H9 (cell line): ENCODE data around the gene LDLRAD4. TPM values are rescaled to one million over a fixed set of nuclear protein-coding genes. Genes with fewer than 3 reads are reported as not detected.

Experiments used
- DNase-seq: peaks from one replicate; pipeline ENCODE4 v3.0.0-alpha.2; 2017
- H2AFZ ChIP-seq: one replicate; pipeline ENCODE4 v1.6.1; 2013; ENCODE audit warnings: mild to moderate bottlenecking, low read length, control low read depth, moderate library complexity
- H2AK5ac ChIP-seq: 2 replicates; pipeline ENCODE4 v1.6.1; 2013; ENCODE audit warnings: low read length, control low read depth, mixed read lengths; ENCODE audit not compliant: insufficient read length
- H2BK120ac ChIP-seq: one replicate; pipeline ENCODE4 v1.6.1; 2013; ENCODE audit warnings: low read depth, mild to moderate bottlenecking, low read length, control low read depth, inconsistent platforms; ENCODE audit not compliant: poor library complexity, severe bottlenecking
- H2BK12ac ChIP-seq: 2 replicates; pipeline ENCODE4 v1.6.1; 2013; ENCODE audit warnings: low read length, control low read depth, mixed read lengths, low read depth; ENCODE audit not compliant: insufficient read length
- H2BK15ac ChIP-seq: 2 replicates; pipeline ENCODE4 v1.6.1; 2013; ENCODE audit warnings: low read depth, low read length, control low read depth
- H2BK20ac ChIP-seq: one replicate; pipeline ENCODE4 v1.6.1; 2013; ENCODE audit warnings: low read depth, mild to moderate bottlenecking, low read length, control low read depth, inconsistent platforms; ENCODE audit not compliant: poor library complexity, severe bottlenecking
- H2BK5ac ChIP-seq: 2 replicates; pipeline ENCODE4 v1.6.1; 2013; ENCODE audit warnings: low read length, control low read depth, mixed read lengths; ENCODE audit not compliant: insufficient read length
- H3K14ac ChIP-seq: 2 replicates; pipeline ENCODE4 v1.6.1; 2013; ENCODE audit warnings: low read length, control low read depth; ENCODE audit not compliant: insufficient read depth
- H3K18ac ChIP-seq: 2 replicates; pipeline ENCODE4 v1.6.1; 2013; ENCODE audit warnings: low read depth, mild to moderate bottlenecking, mixed read lengths, low read length, control low read depth; ENCODE audit not compliant: insufficient read length
- H3K23ac ChIP-seq: 2 replicates; pipeline ENCODE4 v1.6.1; 2013; ENCODE audit warnings: low read length, control low read depth, mixed read lengths, low read depth; ENCODE audit not compliant: insufficient read length
- H3K23me2 ChIP-seq: 2 replicates; pipeline ENCODE4 v1.6.1; 2013; ENCODE audit warnings: low read depth, mild to moderate bottlenecking, mixed read lengths, low read length, control low read depth; ENCODE audit not compliant: insufficient read length, poor library complexity, severe bottlenecking
- H3K27ac ChIP-seq: 2 replicates; pipeline ENCODE4 v1.5.1; 2013; ENCODE audit warnings: low read length, control low read depth, mixed read lengths, low read depth; ENCODE audit not compliant: insufficient read length
- H3K27me3 ChIP-seq: 2 replicates; pipeline ENCODE4 v1.6.1; 2013; ENCODE audit warnings: low read length, control low read depth, inconsistent platforms; ENCODE audit not compliant: insufficient read depth
- H3K4ac ChIP-seq: 2 replicates; pipeline ENCODE4 v1.6.1; 2013; ENCODE audit warnings: low read depth, mild to moderate bottlenecking, control low read depth, inconsistent platforms, low read length, moderate library complexity
- H3K4me1 ChIP-seq: 2 replicates; pipeline ENCODE4 v1.6.1; 2013; ENCODE audit warnings: low read length, control low read depth, inconsistent platforms; ENCODE audit not compliant: insufficient read depth
- H3K4me2 ChIP-seq: 2 replicates; pipeline ENCODE4 v1.6.1; 2013; ENCODE audit warnings: low read length, control low read depth, mixed read lengths; ENCODE audit not compliant: insufficient read length, insufficient read depth
- H3K56ac ChIP-seq: 2 replicates; pipeline ENCODE4 v1.6.1; 2013; ENCODE audit warnings: low read depth, mild to moderate bottlenecking, mixed read lengths, low read length, control low read depth; ENCODE audit not compliant: insufficient read length
- H3K79me1 ChIP-seq: 2 replicates; pipeline ENCODE4 v1.6.1; 2013; ENCODE audit warnings: low read depth, mild to moderate bottlenecking, moderate library complexity, low read length, control low read depth, inconsistent platforms; ENCODE audit not compliant: insufficient read depth, poor library complexity, severe bottlenecking
- H3K79me2 ChIP-seq: 2 replicates; pipeline ENCODE4 v1.6.1; 2013; ENCODE audit warnings: low read length, control low read depth, inconsistent platforms; ENCODE audit not compliant: insufficient read depth
- H3K9ac ChIP-seq: 2 replicates; pipeline ENCODE4 v1.6.1; 2013; ENCODE audit warnings: low read length, control low read depth, mixed read lengths; ENCODE audit not compliant: insufficient read length; ENCODE audit errors: extremely low read depth
- H3K9me3 ChIP-seq: one replicate; pipeline ENCODE4 v1.6.1; 2013; ENCODE audit warnings: low read depth, low read length, inconsistent platforms; ENCODE audit not compliant: control insufficient read depth
- H3T11ph ChIP-seq: one replicate; pipeline ENCODE4 v1.6.1; 2013; ENCODE audit warnings: mild to moderate bottlenecking, low read length, control low read depth, inconsistent platforms
- H4K20me1 ChIP-seq: one replicate; pipeline ENCODE4 v1.6.1; 2013; ENCODE audit not compliant: control insufficient read depth, insufficient read length, insufficient read depth
- H4K5ac ChIP-seq: 2 replicates; pipeline ENCODE4 v1.6.1; 2013; ENCODE audit warnings: low read depth, mild to moderate bottlenecking, mixed read lengths, low read length, control low read depth; ENCODE audit not compliant: insufficient read length
- H4K8ac ChIP-seq: replicated peaks from 2 replicates; pipeline ENCODE4 v1.6.1; 2013; ENCODE audit warnings: low read length, control low read depth, mixed read lengths, low read depth; ENCODE audit not compliant: insufficient read length
- H4K91ac ChIP-seq: 2 replicates; pipeline ENCODE4 v1.6.1; 2013; ENCODE audit warnings: low read depth, mild to moderate bottlenecking, moderate library complexity, mixed read lengths, low read length, control low read depth; ENCODE audit not compliant: insufficient read length
- H3K27ac Mint-ChIP-seq, 3 experiments: 2 replicates in 2 of 3; 3 replicates in 1 of 3; pipeline ENCODE4 v1.8.0; 2020 to 2021; ENCODE audit warnings: mixed read lengths in 3 of 3, mild to moderate bottlenecking in 1 of 3, moderate library complexity in 1 of 3
- H3K27me3 Mint-ChIP-seq: 2 replicates; pipeline ENCODE4 v1.8.0; 2021; ENCODE audit warnings: low read depth, mild to moderate bottlenecking, moderate library complexity, mixed read lengths
- H3K36me3 Mint-ChIP-seq, 3 experiments: 2 replicates in 2 of 3; 3 replicates in 1 of 3; pipeline ENCODE4 v1.8.0; 2020 to 2021; ENCODE audit warnings: low read depth in 3 of 3, mixed read lengths in 3 of 3; ENCODE audit not compliant: insufficient read depth in 1 of 3
- H3K4me1 Mint-ChIP-seq, 2 experiments: 2 replicates each; pipeline ENCODE4 v1.8.0; 2020; ENCODE audit warnings: mixed read lengths in 2 of 2
- H3K4me3 Mint-ChIP-seq, 2 experiments: 2 replicates in 1 of 2; 3 replicates in 1 of 2; pipeline ENCODE4 v1.8.0; 2020 to 2021; ENCODE audit warnings: mild to moderate bottlenecking in 2 of 2, mixed read lengths in 2 of 2, moderate library complexity in 1 of 2
- H3K9me3 Mint-ChIP-seq, 2 experiments: 2 replicates in 1 of 2; 3 replicates in 1 of 2; pipeline ENCODE4 v1.8.0; 2020; ENCODE audit warnings: mild to moderate bottlenecking in 2 of 2, mixed read lengths in 2 of 2, moderate library complexity in 1 of 2
- WGBS: extraction: QIAGEN DNeasy Blood & Tissue Kit; methylation state at CpG from one replicate; pipeline ENCODE4 v1.1.7; 2013; ENCODE audit warnings: missing lambda C conversion rate, low lambda C conversion rate, mixed read lengths; ENCODE audit not compliant: insufficient read length; ENCODE audit errors: extremely low coverage; 5-methylcytosine and 5-hydroxymethylcytosine counted together
- total RNA-seq: library from RNA; stranded (reverse); gene quantifications from 2 replicates; pipeline ENCODE4 v1.2.1, GENCODE V29; 2021
- TF ChIP-seq, protein P1 (sequence below): fragments of 200-600 bp; sonication (generic); conservative IDR thresholded peaks from 3 replicates; pipeline ENCODE4 v1.8.0; 2021; ENCODE audit warnings: antibody characterized with exemption, mild to moderate bottlenecking

The LDLRAD4 gene
- total RNA-seq, 1 experiment from 2014 or later = 3.9 TPM

DNA sequence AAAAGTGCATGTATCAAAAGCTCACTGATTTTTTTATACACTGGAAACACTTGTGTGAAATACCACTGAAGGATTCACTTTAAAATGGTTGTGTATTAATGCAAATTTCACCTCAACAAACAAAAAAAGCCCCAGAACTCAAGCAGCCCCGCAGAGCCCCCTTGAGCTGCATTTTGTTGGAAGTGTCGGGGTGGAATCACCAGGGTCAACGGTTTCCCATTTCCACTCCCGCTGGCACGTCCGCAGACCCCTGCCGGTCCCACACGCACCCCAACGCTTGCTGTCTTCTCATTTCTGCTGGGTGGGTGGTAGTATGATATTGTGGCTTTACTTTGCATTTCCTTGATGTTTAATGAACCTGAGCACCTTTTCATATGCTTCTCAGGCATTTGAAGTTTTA lies 268.1 kb downstream of the LDLRAD4 start:
- H4K20me1 ChIP-seq = no peaks in the 10 kb centered on the region
- H3K14ac ChIP-seq = no peak overlapping the region
- no peak overlapping the region for H2BK20ac ChIP-seq
- no peaks in the 10 kb centered on the region; a peak in 1 of 7 replicates for H3K36me3 Mint-ChIP-seq
- peaks cover 6% of the 10 kb centered on the region; the same call in 1 of the 2 replicates for H3K4me1 ChIP-seq
- no peaks in the 10 kb centered on the region for H3K23me2 ChIP-seq
- H2BK15ac ChIP-seq = no peak overlapping the region
- H3K4me1 Mint-ChIP-seq = peaks cover 10 to 30% of the 10 kb centered on the region in 2 experiments
- TF ChIP-seq, protein P1, sequence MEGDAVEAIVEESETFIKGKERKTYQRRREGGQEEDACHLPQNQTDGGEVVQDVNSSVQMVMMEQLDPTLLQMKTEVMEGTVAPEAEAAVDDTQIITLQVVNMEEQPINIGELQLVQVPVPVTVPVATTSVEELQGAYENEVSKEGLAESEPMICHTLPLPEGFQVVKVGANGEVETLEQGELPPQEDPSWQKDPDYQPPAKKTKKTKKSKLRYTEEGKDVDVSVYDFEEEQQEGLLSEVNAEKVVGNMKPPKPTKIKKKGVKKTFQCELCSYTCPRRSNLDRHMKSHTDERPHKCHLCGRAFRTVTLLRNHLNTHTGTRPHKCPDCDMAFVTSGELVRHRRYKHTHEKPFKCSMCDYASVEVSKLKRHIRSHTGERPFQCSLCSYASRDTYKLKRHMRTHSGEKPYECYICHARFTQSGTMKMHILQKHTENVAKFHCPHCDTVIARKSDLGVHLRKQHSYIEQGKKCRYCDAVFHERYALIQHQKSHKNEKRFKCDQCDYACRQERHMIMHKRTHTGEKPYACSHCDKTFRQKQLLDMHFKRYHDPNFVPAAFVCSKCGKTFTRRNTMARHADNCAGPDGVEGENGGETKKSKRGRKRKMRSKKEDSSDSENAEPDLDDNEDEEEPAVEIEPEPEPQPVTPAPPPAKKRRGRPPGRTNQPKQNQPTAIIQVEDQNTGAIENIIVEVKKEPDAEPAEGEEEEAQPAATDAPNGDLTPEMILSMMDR = no peak
- no peak overlapping the region; a peak in 1 of 5 replicates for H3K4me3 Mint-ChIP-seq
- H3K56ac ChIP-seq = no peak overlapping the region
- no peak overlapping the region for H4K5ac ChIP-seq
- peaks cover 13% of the 10 kb centered on the region for H3K27me3 Mint-ChIP-seq
- H3K27ac Mint-ChIP-seq = no peak overlapping the region
- no peak overlapping the region for H2BK12ac ChIP-seq
- no peak overlapping the region for H3K23ac ChIP-seq
- no peak overlapping the region for H4K91ac ChIP-seq
- H2BK120ac ChIP-seq = no peak overlapping the region
- H3K4me2 ChIP-seq = no peak overlapping the region
- H3T11ph ChIP-seq = no peak overlapping the region
- WGBS = no CpG with 5 or more reads among the region's 9 CpGs
- no peak overlapping the region for H3K9ac ChIP-seq
- no peak overlapping the region for H3K4ac ChIP-seq
- no peaks in the 10 kb centered on the region for H3K79me2 ChIP-seq
- H3K18ac ChIP-seq = no peak overlapping the region
- no peaks in the 10 kb centered on the region; a peak in 1 of 5 replicates for H3K9me3 Mint-ChIP-seq
- H2AFZ ChIP-seq = no peak overlapping the region
- no peak overlapping the region for H2BK5ac ChIP-seq
- no peak overlapping the region for H2AK5ac ChIP-seq
- no peaks in the 10 kb centered on the region for H3K79me1 ChIP-seq
- no peak overlapping the region for H3K27ac ChIP-seq
- H3K9me3 ChIP-seq = no peaks in the 10 kb centered on the region
- H3K27me3 ChIP-seq = no peaks in the 10 kb centered on the region
- no peak for DNase-seq
- H4K8ac ChIP-seq = no peak overlapping the region
